Prostate gland (tissue), 2 donors: ENCODE results near the gene CDC42BPA. TPM values are rescaled to one million over a fixed set of nuclear protein-coding genes. Genes with fewer than 3 reads are reported as not detected.

Experiments
- DNase-seq: peaks from one replicate; pipeline ENCODE4 v3.0.0-alpha.2; 2019; ENCODE audit warnings: low spot score
- H3K27ac ChIP-seq, 2 donors: fragments of 200-600 bp; sonication (generic); 2 replicates each; pipeline ENCODE4 v1.5.1; 2017 to 2019
- H3K27me3 ChIP-seq: fragments of 200-600 bp; sonication (generic); replicated peaks from 2 replicates; pipeline ENCODE4 v1.5.1; 2019; ENCODE audit not compliant: insufficient read depth
- H3K36me3 ChIP-seq, 2 donors: fragments of 200-600 bp; sonication (generic); 1 replicate in 1 of 2; 2 replicates in 1 of 2; pipeline versions ENCODE4 v1.5.1 to v1.8.1; 2017 to 2019
- H3K4me1 ChIP-seq: fragments of 200-600 bp; sonication (generic); replicated peaks from 2 replicates; pipeline ENCODE4 v1.5.1; 2019
- H3K4me3 ChIP-seq, 2 donors: fragments of 200-600 bp; sonication (generic); 2 replicates each; pipeline ENCODE4 v1.5.1; 2017 to 2019
- H3K9me3 ChIP-seq: fragments of 200-600 bp; sonication (generic); 2 replicates; pipeline ENCODE4 v1.5.1; 2017
- CTCF ChIP-seq, 4 experiments: fragments of 200-600 bp in 2 of 4; fragments of 450-650 bp in 2 of 4; sonication (generic) in 2 of 4; IDR thresholded peaks; 1 replicate in 3 of 4; 2 replicates in 1 of 4; pipeline ENCODE4 v1.5.1; 2016 to 2019; ENCODE audit warnings: antibody characterized with exemption in 4 of 4, mild to moderate bottlenecking in 2 of 4, moderate library complexity in 2 of 4
- POLR2A ChIP-seq: fragments of 450-650 bp; IDR thresholded peaks from one replicate; pipeline ENCODE4 v1.6.1; 2016; ENCODE audit warnings: antibody characterized with exemption, mild to moderate bottlenecking
- POLR2AphosphoS5 ChIP-seq: sonication (generic); formaldehyde crosslinking; IDR thresholded peaks from one replicate; pipeline ENCODE4 v1.6.1; 2017; ENCODE audit warnings: antibody characterized with exemption
- WGBS: methylation state at CpG from one replicate; pipeline ENCODE4 v1.1.5; 2018; 5-methylcytosine and 5-hydroxymethylcytosine counted together
- intact Hi-C: fragments of 100-400 bp; cut with DNase I; formaldehyde crosslinking; loops from one replicate; pipeline ENCODE4 v1.14.2; 2022
- total RNA-seq, 2 donors: library from RNA; depleted of rRNA; stranded (reverse); fragments of >200 nt; gene quantifications; one replicate each; pipeline ENCODE4 v1.1.0, GENCODE V29; 2016

CDC42BPA gene
- total RNA-seq, 2 donors from 2014 or later, result 31.3 to 76.9 TPM

GRCh38 chr1:227363825-227364224 is 45.5 kb upstream of the CDC42BPA start:
- DNase-seq, result no peak
- no peaks in the 10 kb centered on the region for H3K27me3 ChIP-seq
- 96% methylated on average over 7 of the region's 7 CpGs for WGBS
- H3K27ac ChIP-seq, result no peak overlapping the region
- no peak overlapping the region for H3K4me3 ChIP-seq
- intact Hi-C loops, result no loop called here
- H3K9me3 ChIP-seq, result no peaks in the 10 kb centered on the region
- no peaks in the 10 kb centered on the region for H3K36me3 ChIP-seq
- no peaks in the 10 kb centered on the region for H3K4me1 ChIP-seq
- no peak for TF ChIP-seq POLR2A
- TF ChIP-seq POLR2AphosphoS5, result no peak
- no peak for TF ChIP-seq CTCF (IDR thresholded peaks at IDR 0.05)

- Histone ChIP-seq H3K27me3 (no peaks in the 10 kb centered on the region), H3K27ac (no peak overlapping the region), H3K4me3 (no peak overlapping the region), H3K9me3 (no peaks in the 10 kb centered on the region), H3K36me3 (no peaks in the 10 kb centered on the region), H3K4me1 (no peaks in the 10 kb centered on the region)
- no peak for DNase-seq
- no peak for TF ChIP-seq POLR2A
- TF ChIP-seq CTCF (IDR thresholded peaks at IDR 0.05), result no peak
- TF ChIP-seq POLR2AphosphoS5, result no peak
- intact Hi-C loops, result no loop called here
- WGBS, result 78% methylated on average over 1 of the region's 1 CpG
Observed at GRCh38 chr1:227362039-227362438, 43.7 kb upstream of the CDC42BPA start.

GRCh38 chr1:227357927-227358302 is 39.6 kb upstream of the CDC42BPA start:
- intact Hi-C loops, result no loop called here
- no peaks in the 10 kb centered on the region for H3K27me3 ChIP-seq
- WGBS, result 87% methylated on average over 6 of the region's 6 CpGs
- no peak overlapping the region for H3K4me3 ChIP-seq
- no peak for DNase-seq
- TF ChIP-seq POLR2AphosphoS5 (no peak), POLR2A (no peak), CTCF (IDR thresholded peaks at IDR 0.05) (no peak)
- no peaks in the 10 kb centered on the region for H3K4me1 ChIP-seq
- no peaks in the 10 kb centered on the region for H3K9me3 ChIP-seq
- H3K27ac ChIP-seq, result no peak overlapping the region
- H3K36me3 ChIP-seq, result no peaks in the 10 kb centered on the region

GRCh38 chr1:227357171-227357926 is 39.1 kb upstream of the CDC42BPA start:
- no peaks in the 10 kb centered on the region for H3K9me3 ChIP-seq
- no peak for DNase-seq
- TF ChIP-seq POLR2A, result no peak
- no peak for TF ChIP-seq CTCF (IDR thresholded peaks at IDR 0.05)
- no peak for TF ChIP-seq POLR2AphosphoS5
- no peaks in the 10 kb centered on the region for H3K36me3 ChIP-seq
- intact Hi-C loops, result no loop called here
- H3K4me1 ChIP-seq, result no peaks in the 10 kb centered on the region
- no peak overlapping the region for H3K4me3 ChIP-seq
- no peaks in the 10 kb centered on the region for H3K27me3 ChIP-seq
- no peak overlapping the region for H3K27ac ChIP-seq
- WGBS, result 65% methylated on average over 7 of the region's 7 CpGs

GRCh38 chr1:227356620-227357146 is 38.4 kb upstream of the CDC42BPA start:
- TF ChIP-seq POLR2A (no peak), POLR2AphosphoS5 (no peak), CTCF (IDR thresholded peaks at IDR 0.05) (no peak)
- H3K9me3 ChIP-seq, result no peaks in the 10 kb centered on the region
- DNase-seq, result no peak
- H3K27ac ChIP-seq, result no peak overlapping the region
- no peaks in the 10 kb centered on the region for H3K27me3 ChIP-seq
- H3K4me3 ChIP-seq, result no peak overlapping the region
- intact Hi-C loops, result no loop called here
- 87% methylated on average over 7 of the region's 7 CpGs for WGBS
- peaks cover 5% of the 10 kb centered on the region for H3K4me1 ChIP-seq
- no peaks in the 10 kb centered on the region for H3K36me3 ChIP-seq
